Liver (tissue), 9 donors: ENCODE results near the gene SMIM23. TPM values are rescaled to one million over a fixed set of nuclear protein-coding genes. Genes with fewer than 3 reads are reported as not detected.

Source experiments
- DNase-seq: peaks from one replicate; pipeline ENCODE4 v3.0.0-alpha.2; 2017; ENCODE audit warnings: low spot score
- H3K27ac ChIP-seq, 2 donors: one replicate each; pipeline ENCODE4 v1.7.0; 2013; ENCODE audit warnings: inconsistent platforms in 2 of 2, low read length in 2 of 2, control low read depth in 1 of 2, low read depth in 1 of 2, mild to moderate bottlenecking in 1 of 2
- H3K27me3 ChIP-seq, 4 donors: one replicate each; pipeline versions ENCODE4 v1.6.1 to v1.7.0; 2013; ENCODE audit warnings: low read length in 3 of 4, inconsistent platforms in 1 of 4, mild to moderate bottlenecking in 1 of 4, moderate library complexity in 1 of 4; ENCODE audit not compliant: control insufficient read depth in 4 of 4, insufficient read depth in 4 of 4
- H3K36me3 ChIP-seq, 4 donors: one replicate each; pipeline versions ENCODE4 v1.6.1 to v1.7.0; 2013; ENCODE audit warnings: low read length in 3 of 4, mild to moderate bottlenecking in 3 of 4, low read depth in 1 of 4, moderate library complexity in 1 of 4; ENCODE audit not compliant: control insufficient read depth in 4 of 4, insufficient read depth in 3 of 4
- H3K4me1 ChIP-seq, 4 donors: one replicate each; pipeline versions ENCODE4 v1.6.1 to v1.7.0; 2013; ENCODE audit warnings: low read length in 3 of 4, mild to moderate bottlenecking in 3 of 4, moderate library complexity in 1 of 4; ENCODE audit not compliant: control insufficient read depth in 4 of 4, insufficient read depth in 4 of 4
- H3K4me3 ChIP-seq, 3 donors: one replicate each; pipeline versions ENCODE4 v1.6.1 to v1.7.0; 2013; ENCODE audit warnings: low read length in 3 of 3, control low read depth in 1 of 3, low read depth in 1 of 3, mild to moderate bottlenecking in 1 of 3
- H3K9ac ChIP-seq, 2 donors: one replicate each; pipeline ENCODE4 v1.7.0; 2013; ENCODE audit warnings: low read length in 2 of 2, mild to moderate bottlenecking in 2 of 2, moderate library complexity in 2 of 2, control low read depth in 1 of 2, low read depth in 1 of 2
- H3K9me3 ChIP-seq, 4 donors: one replicate each; pipeline versions ENCODE4 v1.6.1 to v1.7.0; 2013; ENCODE audit warnings: low read length in 3 of 4; ENCODE audit not compliant: control insufficient read depth in 4 of 4
- CTCF ChIP-seq: fragments of 150-350 bp; IDR thresholded peaks from 2 replicates; pipeline ENCODE4 v1.5.1; 2017; ENCODE audit warnings: improper control_type of control experiment, low read depth, low read length; ENCODE audit not compliant: missing input control
- EGR1 ChIP-seq, 2 donors: IDR thresholded peaks; 2 replicates each; pipeline ENCODE4 v1.6.1; 2016 to 2018; ENCODE audit warnings: antibody characterized with exemption in 2 of 2, low read depth in 2 of 2
- FOXA2 ChIP-seq: IDR thresholded peaks from 2 replicates; pipeline ENCODE4 v1.6.1; 2016; ENCODE audit warnings: antibody characterized with exemption
- GABPA ChIP-seq, 2 donors: IDR thresholded peaks in 1 of 2; conservative IDR thresholded peaks in 1 of 2; 2 replicates each; pipeline ENCODE4 v1.6.1; 2016; ENCODE audit warnings: antibody characterized with exemption in 2 of 2, mild to moderate bottlenecking in 1 of 2, moderate library complexity in 1 of 2
- HNF4A ChIP-seq, 2 donors: conservative IDR thresholded peaks; 2 replicates each; pipeline ENCODE4 v1.6.1; 2016; ENCODE audit warnings: antibody characterized with exemption in 2 of 2, mild to moderate bottlenecking in 2 of 2
- NR2F2 ChIP-seq: IDR thresholded peaks from 2 replicates; pipeline ENCODE4 v1.6.1; 2016; ENCODE audit warnings: antibody characterized with exemption
- RAD21 ChIP-seq, 2 donors: IDR thresholded peaks; 2 replicates each; pipeline ENCODE4 v1.6.1; 2016; ENCODE audit warnings: antibody characterized with exemption in 2 of 2, mild to moderate bottlenecking in 2 of 2
- REST ChIP-seq: IDR thresholded peaks from 2 replicates; pipeline ENCODE4 v1.6.1; 2016; ENCODE audit warnings: antibody characterized with exemption, mild to moderate bottlenecking
- RXRA ChIP-seq, 2 donors: IDR thresholded peaks; 2 replicates each; pipeline ENCODE4 v1.6.1; 2017 to 2018; ENCODE audit warnings: antibody characterized with exemption in 2 of 2, mild to moderate bottlenecking in 1 of 2
- TAF1 ChIP-seq: conservative IDR thresholded peaks from 2 replicates; pipeline ENCODE4 v1.6.1; 2016; ENCODE audit warnings: antibody characterized with exemption, mild to moderate bottlenecking
- YY1 ChIP-seq: IDR thresholded peaks from 2 replicates; pipeline ENCODE4 v1.6.1; 2016; ENCODE audit warnings: antibody characterized with exemption, mild to moderate bottlenecking
- WGBS: extraction: QIAGEN DNeasy Blood & Tissue Kit; methylation state at CpG from one replicate; pipeline ENCODE4 v1.1.7; 2013; 5-methylcytosine and 5-hydroxymethylcytosine counted together
- polyA plus RNA-seq, 2 donors: library from polyadenylated mRNA; stranded (reverse) in 1 of 2; unstranded in 1 of 2; fragments of 200-250 nt in 1 of 2; fragments of >200 nt in 1 of 2; fragmentation: Nextera tagmentation in 1 of 2; extraction: Ambion mirVana in 1 of 2; gene quantifications; one replicate each; pipeline versions ENCODE4 v1.2.1 to v1.2.3, GENCODE V29; 2013 to 2015
- total RNA-seq, 2 donors: library from RNA; depleted of rRNA; stranded (reverse); fragments of >200 nt; gene quantifications; one replicate each; pipeline ENCODE4 v1.2.3, GENCODE V29; 2014
- TF ChIP-seq, protein P1 (sequence below): IDR thresholded peaks from 2 replicates; pipeline ENCODE4 v1.6.1; 2016; ENCODE audit warnings: antibody characterized with exemption
- TF ChIP-seq, protein P2 (sequence below): IDR thresholded peaks from 2 replicates; pipeline ENCODE4 v1.6.1; 2016; ENCODE audit warnings: antibody characterized with exemption
- TF ChIP-seq, protein P3 (sequence below): IDR thresholded peaks from 2 replicates; pipeline ENCODE4 v1.6.1; 2016; ENCODE audit warnings: antibody characterized with exemption
- donor health status: healthy.
- donor health status: healthy.
- donor health status: healthy.
- donor health status: healthy.
- donor health status: healthy.

SMIM23 gene
- total and polyA plus RNA-seq, 4 donors, result not detected

DNA sequence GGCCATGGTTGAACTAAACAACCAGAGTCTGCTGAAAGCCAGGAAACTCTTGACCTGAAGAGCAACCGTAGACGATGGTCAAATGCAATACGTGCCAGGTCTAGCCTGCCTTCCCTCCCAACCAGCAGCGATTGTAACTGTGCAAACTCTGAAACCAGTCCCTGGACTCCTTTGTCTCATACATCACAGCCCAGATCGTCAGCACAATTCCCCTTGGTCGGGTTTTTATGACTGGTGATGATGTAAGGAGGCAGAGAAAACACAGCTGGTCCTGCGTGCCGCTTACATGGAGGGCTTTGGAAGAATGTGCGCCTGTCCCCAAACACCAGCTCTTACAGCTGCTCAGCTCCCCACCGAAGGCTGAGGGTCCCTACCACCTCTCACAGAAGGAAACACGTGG is 24.6 kb downstream of the SMIM23 start:
- DNase-seq, result no peak
- H3K4me3 ChIP-seq, result no peak overlapping the region
- no peak overlapping the region for H3K27ac ChIP-seq
- no peak overlapping the region for H3K9ac ChIP-seq
- no peak for TF ChIP-seq HNF4A (conservative IDR thresholded peaks at IDR 0.05)
- H3K9me3 ChIP-seq, result peaks cover 0 to 14% (median 7%) of the 10 kb centered on the region in 4 donors
- H3K36me3 ChIP-seq, result no peaks in the 10 kb centered on the region
- no peaks in the 10 kb centered on the region for H3K4me1 ChIP-seq
- peaks cover 0 to 3% (median 0%) of the 10 kb centered on the region in 4 donors for H3K27me3 ChIP-seq
- 81% methylated on average over 11 of the region's 11 CpGs for WGBS

DNA sequence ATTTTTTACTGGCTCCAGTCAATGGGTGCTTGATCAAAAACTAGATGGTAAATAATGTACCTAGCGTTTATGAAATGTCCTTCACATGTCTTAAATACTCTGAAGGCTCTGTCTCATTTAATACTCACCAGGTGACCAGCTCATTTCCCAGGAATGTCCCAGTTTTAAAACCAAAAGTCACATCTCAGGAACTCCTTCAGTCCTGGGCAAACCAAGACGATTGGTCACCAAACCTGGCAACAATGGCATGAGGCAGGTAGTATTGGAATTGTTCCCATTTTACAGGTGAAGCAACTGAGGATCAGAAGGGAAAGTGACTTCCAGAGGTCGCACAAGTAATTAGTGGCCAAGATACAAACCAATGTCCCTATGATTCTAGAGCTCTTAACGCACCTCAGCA is 27.7 kb downstream of the SMIM23 start:
- WGBS, result 91% methylated on average over 4 of the region's 4 CpGs
- no peak overlapping the region for H3K9ac ChIP-seq
- peaks cover 0 to 3% (median 0%) of the 10 kb centered on the region in 4 donors for H3K27me3 ChIP-seq
- DNase-seq, result no peak
- TF ChIP-seq, protein P1, sequence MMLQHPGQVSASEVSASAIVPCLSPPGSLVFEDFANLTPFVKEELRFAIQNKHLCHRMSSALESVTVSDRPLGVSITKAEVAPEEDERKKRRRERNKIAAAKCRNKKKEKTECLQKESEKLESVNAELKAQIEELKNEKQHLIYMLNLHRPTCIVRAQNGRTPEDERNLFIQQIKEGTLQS, result no peak
- TF ChIP-seq REST (no peak), EGR1 (IDR thresholded peaks at IDR 0.05; ENCODE audit: low read depth in 2 of 2) (no peak), FOXA2 (no peak)
- TF ChIP-seq, protein P2, sequence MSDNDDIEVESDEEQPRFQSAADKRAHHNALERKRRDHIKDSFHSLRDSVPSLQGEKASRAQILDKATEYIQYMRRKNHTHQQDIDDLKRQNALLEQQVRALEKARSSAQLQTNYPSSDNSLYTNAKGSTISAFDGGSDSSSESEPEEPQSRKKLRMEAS, result no peak
- peaks cover 0 to 14% (median 6%) of the 10 kb centered on the region in 4 donors for H3K9me3 ChIP-seq
- H3K4me3 ChIP-seq, result no peak overlapping the region
- no peak overlapping the region for H3K27ac ChIP-seq
- no peaks in the 10 kb centered on the region for H3K36me3 ChIP-seq
- no peaks in the 10 kb centered on the region for H3K4me1 ChIP-seq

GRCh38 chr5:171813813-171814490 is 28.3 kb downstream of the SMIM23 start:
- H3K27me3 ChIP-seq, result peaks cover 0 to 2% (median 0%) of the 10 kb centered on the region in 4 donors
- H3K9ac ChIP-seq, result no peak overlapping the region
- H3K27ac ChIP-seq, result no peak overlapping the region
- peaks cover 0 to 14% (median 6%) of the 10 kb centered on the region in 4 donors for H3K9me3 ChIP-seq
- no peak overlapping the region for H3K4me3 ChIP-seq
- no peaks in the 10 kb centered on the region for H3K36me3 ChIP-seq
- WGBS, result 89% methylated on average over 7 of the region's 7 CpGs
- DNase-seq, result no peak
- H3K4me1 ChIP-seq, result no peaks in the 10 kb centered on the region
- TF ChIP-seq GABPA (IDR thresholded peaks at IDR 0.05 in 1 of 2, conservative IDR thresholded peaks at IDR 0.05 in 1 of 2) (no peak), HNF4A (conservative IDR thresholded peaks at IDR 0.05) (no peak), TAF1 (no peak), CTCF (no peak), RAD21 (IDR thresholded peaks at IDR 0.05) (no peak), YY1 (no peak), EGR1 (IDR thresholded peaks at IDR 0.05; ENCODE audit: low read depth in 2 of 2) (no peak), RXRA (IDR thresholded peaks at IDR 0.05) (no peak), REST (no peak), NR2F2 (no peak)
- TF ChIP-seq, protein P3, sequence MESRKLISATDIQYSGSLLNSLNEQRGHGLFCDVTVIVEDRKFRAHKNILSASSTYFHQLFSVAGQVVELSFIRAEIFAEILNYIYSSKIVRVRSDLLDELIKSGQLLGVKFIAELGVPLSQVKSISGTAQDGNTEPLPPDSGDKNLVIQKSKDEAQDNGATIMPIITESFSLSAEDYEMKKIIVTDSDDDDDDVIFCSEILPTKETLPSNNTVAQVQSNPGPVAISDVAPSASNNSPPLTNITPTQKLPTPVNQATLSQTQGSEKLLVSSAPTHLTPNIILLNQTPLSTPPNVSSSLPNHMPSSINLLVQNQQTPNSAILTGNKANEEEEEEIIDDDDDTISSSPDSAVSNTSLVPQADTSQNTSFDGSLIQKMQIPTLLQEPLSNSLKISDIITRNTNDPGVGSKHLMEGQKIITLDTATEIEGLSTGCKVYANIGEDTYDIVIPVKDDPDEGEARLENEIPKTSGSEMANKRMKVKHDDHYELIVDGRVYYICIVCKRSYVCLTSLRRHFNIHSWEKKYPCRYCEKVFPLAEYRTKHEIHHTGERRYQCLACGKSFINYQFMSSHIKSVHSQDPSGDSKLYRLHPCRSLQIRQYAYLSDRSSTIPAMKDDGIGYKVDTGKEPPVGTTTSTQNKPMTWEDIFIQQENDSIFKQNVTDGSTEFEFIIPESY, result no peak
- TF ChIP-seq, protein P1, result no peak
